SU-DHL-6 (cell line): ENCODE results near the gene SUCO.

Source experiments
- H2AFZ ChIP-seq: fragments of 200-600 bp; sonication (generic); 2 replicates; pipeline ENCODE4 v1.6.1; 2014; ENCODE audit warnings: low read depth, mild to moderate bottlenecking, moderate library complexity, mixed read lengths, antibody characterized with exemption, low read length; ENCODE audit not compliant: severe bottlenecking
- H3F3A ChIP-seq: fragments of 200-600 bp; shearing (Covaris generic); 2 replicates; pipeline ENCODE4 v1.6.0; 2016; ENCODE audit warnings: antibody characterized with exemption, mild to moderate bottlenecking; ENCODE audit not compliant: insufficient read depth
- H3K27ac ChIP-seq: fragments of 200-600 bp; sonication (generic); 2 replicates; pipeline ENCODE4 v1.5.1; 2016; ENCODE audit warnings: low read depth, mild to moderate bottlenecking, low read length, moderate library complexity, mixed read lengths
- H3K27me3 ChIP-seq: fragments of 200-600 bp; sonication (generic), shearing (Covaris generic); 2 replicates; pipeline ENCODE4 v1.6.0; 2014; ENCODE audit warnings: mild to moderate bottlenecking, low read length
- H3K36me3 ChIP-seq: fragments of 200-600 bp; sonication (generic); 2 replicates; pipeline ENCODE4 v1.6.1; 2014; ENCODE audit warnings: mild to moderate bottlenecking, low read length, mixed read lengths
- H3K4me2 ChIP-seq: fragments of 300-600, 200-600 bp; shearing (Covaris generic), sonication (generic); 2 replicates; pipeline ENCODE4 v1.6.0; 2014; ENCODE audit warnings: low read length, low read depth, mild to moderate bottlenecking; ENCODE audit not compliant: poor library complexity, severe bottlenecking
- H3K4me3 ChIP-seq: fragments of 200-600 bp; sonication (generic); 2 replicates; pipeline ENCODE4 v1.5.1; 2014; ENCODE audit warnings: antibody characterized with exemption, low read length, mild to moderate bottlenecking, mixed read lengths; ENCODE audit not compliant: insufficient read depth, poor library complexity, severe bottlenecking
- H3K79me2 ChIP-seq: fragments of 200-600 bp; sonication (generic); 2 replicates; pipeline ENCODE4 v1.6.1; 2014; ENCODE audit warnings: mild to moderate bottlenecking, low read length, moderate library complexity; ENCODE audit not compliant: insufficient read depth
- H3K9ac ChIP-seq: fragments of 200-600 bp; sonication (generic); 2 replicates; pipeline ENCODE4 v1.7.0; 2014; ENCODE audit warnings: mild to moderate bottlenecking, low read length
- H3K9me2 ChIP-seq: fragments of 200-600 bp; sonication (generic); replicated peaks from 2 replicates; pipeline ENCODE4 v1.6.1; 2014; ENCODE audit warnings: low read length; ENCODE audit not compliant: insufficient read depth
- H3K9me3 ChIP-seq: fragments of 200-600 bp; sonication (generic); 2 replicates; pipeline ENCODE4 v1.6.1; 2014; ENCODE audit warnings: low read length, mixed read lengths; ENCODE audit not compliant: insufficient read depth
- H4K20me1 ChIP-seq: fragments of 200-600 bp; sonication (generic); 2 replicates; pipeline ENCODE4 v1.6.1; 2014; ENCODE audit warnings: low read depth, mild to moderate bottlenecking, antibody characterized with exemption, low read length, moderate library complexity, mixed read lengths
- CTCF ChIP-seq: fragments of 200-600 bp; sonication (generic); IDR thresholded peaks from one replicate; pipeline ENCODE4 v1.5.1; 2017; ENCODE audit warnings: antibody characterized with exemption, mild to moderate bottlenecking, low read length, moderate library complexity; ENCODE audit not compliant: insufficient read depth, poor library complexity, severe bottlenecking
- EZH2phosphoT487 ChIP-seq: fragments of 200-600 bp; sonication (generic), shearing (Covaris generic); conservative IDR thresholded peaks from 2 replicates; pipeline ENCODE4 v1.6.1; 2018; ENCODE audit warnings: mild to moderate bottlenecking, antibody characterized with exemption, low read length, moderate library complexity, mixed read lengths

SUCO gene

DNA sequence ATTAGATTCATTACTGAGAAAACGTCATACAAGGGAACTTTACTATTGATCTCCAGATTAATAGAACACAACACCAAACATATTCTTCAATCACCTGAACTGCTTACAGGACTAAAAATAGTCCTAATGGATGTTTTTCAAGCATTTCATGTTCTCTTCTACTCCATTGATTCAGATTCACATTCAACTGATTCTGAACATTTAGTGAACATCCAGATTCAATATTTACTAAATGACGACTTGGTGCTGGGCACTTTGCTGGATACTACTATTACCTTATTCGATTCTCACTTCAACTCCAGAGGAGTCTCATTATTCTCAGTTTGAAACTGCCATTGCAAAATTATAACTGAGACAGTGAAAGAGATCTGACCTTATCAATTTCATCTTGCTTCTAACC lies 18.8 kb upstream of the SUCO start:
- Histone ChIP-seq H3K9me2 (no peaks in the 10 kb centered on the region), H3K27ac (no peak overlapping the region), H3K9ac (no peak overlapping the region), H3K36me3 (no peaks in the 10 kb centered on the region), H4K20me1 (no peaks in the 10 kb centered on the region), H3K4me3 (no peak overlapping the region), H3K9me3 (no peaks in the 10 kb centered on the region), H3K79me2 (no peaks in the 10 kb centered on the region), H3K27me3 (no peaks in the 10 kb centered on the region), H3F3A (no peaks in the 10 kb centered on the region), H2AFZ (no peak overlapping the region), H3K4me2 (no peak overlapping the region)
- no peak for TF ChIP-seq CTCF
- TF ChIP-seq EZH2phosphoT487, result no peak

- no peak overlapping the region for H3K4me3 ChIP-seq
- H3K27ac ChIP-seq, result no peak overlapping the region
- H4K20me1 ChIP-seq, result no peaks in the 10 kb centered on the region
- no peaks in the 10 kb centered on the region for H3K36me3 ChIP-seq
- no peak overlapping the region for H2AFZ ChIP-seq
- H3K9ac ChIP-seq, result no peak overlapping the region
- H3K9me2 ChIP-seq, result no peaks in the 10 kb centered on the region
- H3K4me2 ChIP-seq, result no peak overlapping the region
- TF ChIP-seq CTCF (no peak), EZH2phosphoT487 (no peak)
- H3K27me3 ChIP-seq, result no peaks in the 10 kb centered on the region
- no peaks in the 10 kb centered on the region for H3F3A ChIP-seq
- H3K9me3 ChIP-seq, result no peaks in the 10 kb centered on the region
- no peaks in the 10 kb centered on the region for H3K79me2 ChIP-seq
Measured at GRCh38 chr1:172515436-172515835, 17.5 kb upstream of the SUCO start.

DNA sequence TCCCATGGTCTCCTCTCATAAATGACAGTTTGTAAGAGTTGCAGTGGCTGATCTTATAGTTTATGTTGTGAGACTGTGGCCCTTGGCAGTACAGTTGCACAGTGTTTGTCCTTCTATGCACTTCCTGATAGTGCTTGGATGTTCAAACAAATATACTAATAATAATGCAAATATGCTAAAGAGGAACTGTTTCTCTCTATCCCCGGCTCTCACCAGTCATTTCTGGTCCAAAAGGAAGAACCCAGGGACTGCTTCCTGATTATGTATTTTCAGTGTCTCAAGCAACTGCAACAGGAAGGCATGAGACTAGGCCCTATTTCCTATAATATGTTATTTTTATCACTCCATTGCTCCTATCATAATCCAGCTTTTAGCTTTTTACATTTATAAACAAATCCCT lies 17.0 kb upstream of the SUCO start:
- Histone ChIP-seq H3K4me3 (no peak overlapping the region), H3K9me2 (no peaks in the 10 kb centered on the region), H3K79me2 (no peaks in the 10 kb centered on the region), H3K4me2 (no peak overlapping the region), H2AFZ (no peak overlapping the region), H3F3A (no peaks in the 10 kb centered on the region), H4K20me1 (no peaks in the 10 kb centered on the region), H3K36me3 (no peaks in the 10 kb centered on the region), H3K9ac (no peak overlapping the region), H3K9me3 (no peaks in the 10 kb centered on the region), H3K27ac (no peak overlapping the region), H3K27me3 (no peaks in the 10 kb centered on the region)
- TF ChIP-seq CTCF (no peak), EZH2phosphoT487 (no peak)

DNA sequence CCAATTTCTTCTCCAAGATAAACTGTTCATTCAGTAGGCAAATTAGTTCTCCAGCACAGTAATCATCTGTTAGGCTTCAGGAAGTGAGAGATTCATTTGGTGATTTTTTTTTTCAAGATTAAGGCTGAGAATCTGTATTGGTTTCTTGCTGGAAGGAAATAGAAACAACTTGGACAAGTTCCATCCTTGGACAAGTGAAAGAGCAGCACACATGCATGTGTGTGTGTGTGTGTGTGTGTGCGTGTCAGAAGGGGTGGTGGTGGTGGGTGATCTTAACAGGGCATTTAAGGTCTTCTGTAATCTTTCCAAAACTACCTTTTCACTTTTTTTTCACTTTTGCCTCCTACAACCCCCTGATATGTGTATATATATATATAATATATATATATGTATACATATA lies 15.9 kb upstream of the SUCO start:
- H4K20me1 ChIP-seq, result no peaks in the 10 kb centered on the region
- H3K4me3 ChIP-seq, result no peak overlapping the region
- H3K27ac ChIP-seq, result no peak overlapping the region
- no peaks in the 10 kb centered on the region for H3K36me3 ChIP-seq
- no peak for TF ChIP-seq EZH2phosphoT487
- no peak for TF ChIP-seq CTCF
- H3K79me2 ChIP-seq, result no peaks in the 10 kb centered on the region
- H3K9ac ChIP-seq, result no peak overlapping the region
- H2AFZ ChIP-seq, result no peak overlapping the region
- no peaks in the 10 kb centered on the region for H3F3A ChIP-seq
- no peak overlapping the region for H3K4me2 ChIP-seq
- no peaks in the 10 kb centered on the region for H3K9me3 ChIP-seq
- no peaks in the 10 kb centered on the region for H3K9me2 ChIP-seq
- H3K27me3 ChIP-seq, result no peaks in the 10 kb centered on the region
